Lower lobe of right lung (tissue), 2 donors: ENCODE data around the gene GADD45A. TPM values are rescaled to one million over a fixed set of nuclear protein-coding genes. Genes with fewer than 3 reads are reported as not detected.

ENCODE experiments used
- ATAC-seq, 2 donors: fragments of 200-7000 bp; cut with Tn5 transposase; one replicate each; pipeline ENCODE4 v1.9.1; 2020 to 2022; ENCODE audit warnings: mild to moderate bottlenecking in 2 of 2, moderate library complexity in 2 of 2
- DNase-seq: peaks from one replicate; pipeline ENCODE4 v3.0.0-alpha.2; 2020
- H3K27ac ChIP-seq: fragments of 200-600 bp; one replicate; pipeline ENCODE4 v1.8.0; 2022
- H3K27me3 ChIP-seq: fragments of 200-600 bp; one replicate; pipeline ENCODE4 v1.8.0; 2022; ENCODE audit warnings: low read depth
- H3K36me3 ChIP-seq: fragments of 200-600 bp; one replicate; pipeline ENCODE4 v1.8.0; 2022; ENCODE audit warnings: mild to moderate bottlenecking
- H3K4me1 ChIP-seq: fragments of 200-600 bp; one replicate; pipeline ENCODE4 v1.8.0; 2022
- H3K4me3 ChIP-seq: fragments of 200-600 bp; one replicate; pipeline ENCODE4 v1.8.0; 2022; ENCODE audit warnings: mild to moderate bottlenecking
- H3K9me3 ChIP-seq: fragments of 200-600 bp; one replicate; pipeline ENCODE4 v1.8.0; 2022
- intact Hi-C: fragments of 100-400 bp; cut with DNase I; formaldehyde crosslinking; loops from one replicate; pipeline ENCODE4 v1.11.0; 2022
- total RNA-seq: library from RNA; stranded (reverse); fragmentation: NEBNext Ultra II Directional; extraction: Animal tissue kit (Norgen Biotek cat#: 25700); gene quantifications from one replicate; pipeline ENCODE4 v1.2.1, GENCODE V29; 2021
- TF ChIP-seq, protein P1 (sequence below): fragments of 200-600 bp; IDR thresholded peaks from one replicate; pipeline ENCODE4 v1.8.0; 2022; ENCODE audit warnings: antibody characterized with exemption, mild to moderate bottlenecking
- donor health status: DM: no; HTN: yes; CAD: no; lungs with severe emphysema.

GADD45A gene
- total RNA-seq, 1 donor from 2014 or later, result 13.6 TPM

DNA sequence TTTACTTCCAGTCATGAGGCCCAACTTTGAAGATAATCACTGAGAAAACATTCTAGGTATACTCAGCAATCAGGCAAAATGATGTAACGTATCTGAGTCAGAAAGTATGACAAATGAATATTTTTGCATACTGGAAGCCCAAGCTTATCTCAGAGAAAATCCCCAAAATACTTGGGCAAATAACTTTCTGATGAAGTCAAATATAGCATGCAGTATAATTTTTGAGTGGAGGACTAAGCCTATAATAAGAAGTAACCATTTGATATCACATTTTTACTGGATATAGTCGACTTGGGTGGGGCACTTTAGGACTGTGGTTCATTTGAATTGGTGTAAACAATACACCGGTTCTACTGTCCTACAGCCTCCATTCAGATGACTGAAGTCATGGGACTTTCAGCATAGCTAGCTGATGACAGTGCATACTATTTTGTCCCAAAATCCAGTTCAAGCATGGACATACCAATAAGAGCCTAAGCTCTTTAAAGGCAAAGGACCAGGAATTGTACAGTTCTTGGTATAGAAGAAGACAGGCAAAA lies 2.3 kb upstream of the GADD45A start:
- Histone ChIP-seq H3K9me3 (no peaks in the 10 kb centered on the region), H3K27me3 (no peaks in the 10 kb centered on the region), H3K36me3 (peaks cover 3% of the 10 kb centered on the region), H3K4me3 (no peak overlapping the region), H3K4me1 (peaks cover 14% of the 10 kb centered on the region), H3K27ac (no peak overlapping the region)
- ATAC-seq (no peak), DNase-seq (no peak)
- intact Hi-C loops, result no loop called here
- TF ChIP-seq, protein P1, sequence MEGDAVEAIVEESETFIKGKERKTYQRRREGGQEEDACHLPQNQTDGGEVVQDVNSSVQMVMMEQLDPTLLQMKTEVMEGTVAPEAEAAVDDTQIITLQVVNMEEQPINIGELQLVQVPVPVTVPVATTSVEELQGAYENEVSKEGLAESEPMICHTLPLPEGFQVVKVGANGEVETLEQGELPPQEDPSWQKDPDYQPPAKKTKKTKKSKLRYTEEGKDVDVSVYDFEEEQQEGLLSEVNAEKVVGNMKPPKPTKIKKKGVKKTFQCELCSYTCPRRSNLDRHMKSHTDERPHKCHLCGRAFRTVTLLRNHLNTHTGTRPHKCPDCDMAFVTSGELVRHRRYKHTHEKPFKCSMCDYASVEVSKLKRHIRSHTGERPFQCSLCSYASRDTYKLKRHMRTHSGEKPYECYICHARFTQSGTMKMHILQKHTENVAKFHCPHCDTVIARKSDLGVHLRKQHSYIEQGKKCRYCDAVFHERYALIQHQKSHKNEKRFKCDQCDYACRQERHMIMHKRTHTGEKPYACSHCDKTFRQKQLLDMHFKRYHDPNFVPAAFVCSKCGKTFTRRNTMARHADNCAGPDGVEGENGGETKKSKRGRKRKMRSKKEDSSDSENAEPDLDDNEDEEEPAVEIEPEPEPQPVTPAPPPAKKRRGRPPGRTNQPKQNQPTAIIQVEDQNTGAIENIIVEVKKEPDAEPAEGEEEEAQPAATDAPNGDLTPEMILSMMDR, result no peak

DNA sequence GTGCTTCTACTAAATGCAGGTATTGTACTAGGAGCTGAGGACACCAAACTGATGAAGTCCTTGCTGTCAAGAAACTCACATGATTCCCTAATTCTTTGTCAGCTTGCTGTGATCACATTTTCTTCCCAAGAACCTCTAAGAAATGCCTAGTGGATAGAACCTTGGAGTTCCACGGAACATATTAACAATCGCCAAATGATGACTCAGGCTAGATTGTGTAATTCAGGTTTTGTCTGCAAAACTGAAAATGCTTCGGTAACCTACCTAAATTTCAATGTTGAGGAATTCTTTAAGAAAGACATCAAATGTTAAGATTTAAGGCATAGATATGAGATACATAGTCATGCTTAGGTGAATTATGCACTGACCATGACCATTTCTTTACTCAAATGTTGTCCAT lies 1.7 kb upstream of the GADD45A start:
- intact Hi-C loops, result no loop called here
- Histone ChIP-seq H3K27ac (no peak overlapping the region), H3K4me3 (no peak overlapping the region), H3K36me3 (peaks cover 9% of the 10 kb centered on the region), H3K9me3 (no peaks in the 10 kb centered on the region), H3K27me3 (no peaks in the 10 kb centered on the region), H3K4me1 (peaks cover 16% of the 10 kb centered on the region)
- TF ChIP-seq, protein P1, result no peak
- no peak for ATAC-seq
- no peak for DNase-seq

DNA sequence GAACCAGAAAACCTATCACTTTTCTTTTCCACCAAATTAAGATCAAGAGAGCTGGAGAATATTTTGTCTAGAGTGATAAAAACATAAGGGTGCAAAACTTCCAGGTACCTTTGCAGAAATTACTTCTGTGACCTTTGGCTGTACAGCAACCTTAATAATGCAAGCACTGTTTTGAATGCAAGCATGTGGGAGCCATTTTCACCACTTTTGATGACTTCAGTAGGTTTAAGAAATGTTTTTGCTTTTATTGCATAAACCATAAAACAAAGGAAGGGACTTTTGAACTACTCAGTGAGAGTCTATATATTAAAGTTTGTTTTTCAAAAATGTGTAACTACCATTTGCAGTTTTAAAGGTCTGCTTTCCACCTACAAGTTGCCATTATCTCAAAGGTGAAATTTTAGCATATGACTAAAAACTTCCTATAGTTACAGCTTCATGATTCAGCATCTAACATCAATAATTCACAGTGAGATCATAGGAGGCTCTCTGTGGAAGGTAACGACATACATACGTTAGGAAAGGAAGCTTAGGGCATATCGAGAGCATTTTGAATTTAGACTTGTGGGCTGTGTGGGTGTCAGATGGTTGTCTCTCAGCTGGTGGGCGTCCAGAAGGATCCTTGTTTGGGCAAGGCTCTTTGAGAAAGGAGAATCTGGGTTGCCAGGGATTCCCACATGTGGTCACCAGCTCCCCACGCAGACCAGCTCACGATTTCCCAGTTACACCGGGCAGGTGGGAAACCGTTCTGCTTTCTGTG lies 1.1 kb upstream of the GADD45A start:
- intact Hi-C loops, result no loop called here
- Histone ChIP-seq H3K4me1 (peaks cover 16% of the 10 kb centered on the region), H3K27me3 (no peaks in the 10 kb centered on the region), H3K27ac (no peak overlapping the region), H3K9me3 (no peaks in the 10 kb centered on the region), H3K36me3 (peaks cover 15% of the 10 kb centered on the region), H3K4me3 (no peak overlapping the region)
- DNase-seq, result no peak
- TF ChIP-seq, protein P1, result no peak
- no peak for ATAC-seq

DNA sequence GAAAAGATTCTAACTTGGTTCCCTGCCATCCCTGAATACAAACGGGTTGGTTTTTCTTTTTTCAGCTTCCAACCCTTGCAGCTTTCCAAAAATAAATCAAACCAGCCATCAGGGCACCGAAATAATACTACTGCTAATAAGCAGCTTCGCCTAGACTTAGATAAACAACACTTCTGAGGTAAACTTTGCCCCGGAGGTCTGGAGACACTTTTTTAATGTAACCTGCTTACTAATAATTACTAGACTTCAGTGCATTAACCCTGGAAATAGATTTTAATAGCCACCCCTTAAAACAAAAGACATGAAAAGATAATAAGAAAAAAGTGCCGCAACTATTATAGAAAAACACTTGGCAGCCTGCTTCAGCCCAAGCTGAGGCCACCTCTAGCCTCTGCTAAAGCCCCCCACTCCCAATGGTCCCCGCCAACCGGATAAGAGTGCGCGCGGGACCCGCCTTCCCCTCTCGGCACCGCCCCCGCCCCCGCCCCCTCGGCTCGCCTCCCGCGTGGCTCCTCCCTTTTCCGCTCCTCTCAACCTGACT lies 405 bp upstream of the GADD45A start:
- H3K4me1 ChIP-seq, result peaks cover 16% of the 10 kb centered on the region
- ATAC-seq, result no peak
- no peak for DNase-seq
- H3K27me3 ChIP-seq, result no peaks in the 10 kb centered on the region
- TF ChIP-seq, protein P1, result no peak
- peak overlapping the region; percentile 93 for H3K4me3 ChIP-seq
- intact Hi-C loops, result no loop called here
- H3K36me3 ChIP-seq, result peaks cover 22% of the 10 kb centered on the region
- H3K9me3 ChIP-seq, result no peaks in the 10 kb centered on the region
- H3K27ac ChIP-seq, result no peak overlapping the region

DNA sequence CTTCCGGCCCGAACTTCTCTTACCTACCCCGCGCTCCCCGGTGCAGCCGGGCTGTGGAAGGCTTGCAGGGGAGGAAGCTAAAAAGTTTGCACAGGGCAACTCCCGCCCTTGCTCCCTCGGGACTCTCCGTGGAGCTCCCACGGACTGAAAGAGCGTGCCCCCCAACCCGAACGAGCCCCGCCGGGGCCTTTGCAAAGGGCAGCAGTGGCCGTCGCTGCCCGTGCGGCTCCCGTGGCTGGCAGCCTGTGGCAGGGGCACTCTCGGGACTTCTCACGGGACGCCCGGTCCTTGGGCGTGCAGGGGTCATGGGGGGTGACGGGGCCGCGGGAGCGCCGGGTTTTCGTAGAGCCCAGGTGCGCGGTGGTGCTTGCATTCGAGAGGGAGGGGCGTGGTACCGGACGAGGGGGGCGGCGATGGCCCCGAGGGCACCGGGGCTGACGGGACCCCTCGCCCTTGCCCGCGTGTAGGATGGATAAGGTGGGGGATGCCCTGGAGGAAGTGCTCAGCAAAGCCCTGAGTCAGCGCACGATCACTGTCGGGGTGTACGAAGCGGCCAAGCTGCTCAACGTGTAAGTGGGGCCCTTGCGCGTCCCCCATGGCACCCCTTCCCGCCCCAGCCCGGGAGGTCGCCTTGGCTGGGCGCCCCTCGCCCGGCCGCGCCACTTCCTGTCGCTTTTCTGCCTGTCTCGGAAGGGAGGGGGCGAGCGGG lies 711 bp downstream of the GADD45A start:
- H3K4me1 ChIP-seq, result peaks cover 16% of the 10 kb centered on the region
- peak; percentile 75 for DNase-seq
- peak; percentile 51 to 60 for ATAC-seq
- H3K27me3 ChIP-seq, result no peaks in the 10 kb centered on the region
- H3K36me3 ChIP-seq, result peaks cover 26% of the 10 kb centered on the region
- peak overlapping the region; percentile 93 for H3K4me3 ChIP-seq
- intact Hi-C loops, result no loop called here
- peak overlapping the region; percentile 94 for H3K27ac ChIP-seq
- no peaks in the 10 kb centered on the region for H3K9me3 ChIP-seq
- TF ChIP-seq, protein P1, result no peak
